ENCODE measurements around the gene LONRF2. TPM values are rescaled to one million over a fixed set of nuclear protein-coding genes. Genes with fewer than 3 reads are reported as not detected.

Gene LONRF2
- total RNA-seq, 1 donor from 2014 or later = 0.23 TPM

DNA sequence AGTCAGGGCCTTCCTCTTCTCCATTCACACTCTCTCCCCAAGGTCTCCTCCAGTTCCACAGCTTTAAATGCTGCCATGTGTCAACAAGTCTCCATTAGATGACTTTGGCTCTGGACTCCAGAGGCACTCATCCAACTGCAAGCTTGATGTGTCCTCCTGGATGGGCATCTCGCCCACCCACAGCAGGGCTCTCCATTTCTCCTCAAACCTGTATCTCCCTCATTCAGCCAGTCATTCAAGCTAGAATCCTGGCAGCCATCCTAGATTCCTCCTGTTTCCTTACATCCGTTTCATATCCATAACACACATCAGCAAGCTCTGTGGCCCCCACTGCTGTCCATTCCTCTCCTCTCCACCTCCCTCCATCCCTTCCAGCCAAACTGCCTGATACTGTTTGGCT lies 91.5 kb downstream of the LONRF2 start:
- H3K4me1 Mint-ChIP-seq (ENCODE audit: low read depth) = peaks cover 12% of the 10 kb centered on the region
- H3K4me3 Mint-ChIP-seq = no peak overlapping the region
- no peak for DNase-seq (ENCODE audit: low spot score)
- H3K36me3 Mint-ChIP-seq (ENCODE audit: low read depth) = no peaks in the 10 kb centered on the region
- H3K9me3 Mint-ChIP-seq = no peaks in the 10 kb centered on the region
- peaks cover 10% of the 10 kb centered on the region for H3K27me3 Mint-ChIP-seq (ENCODE audit: insufficient read depth)
- intact Hi-C loops (cut with micrococcal nuclease) = no loop called here
- H3K27ac Mint-ChIP-seq = no peak overlapping the region

GRCh38 chr2:100228967-100229366 lies 93.3 kb downstream of the LONRF2 start:
- Mint-ChIP-seq H3K4me3 (no peak overlapping the region), H3K36me3 (ENCODE audit: low read depth) (no peaks in the 10 kb centered on the region), H3K4me1 (ENCODE audit: low read depth) (no peaks in the 10 kb centered on the region), H3K27me3 (ENCODE audit: insufficient read depth) (peaks cover 8% of the 10 kb centered on the region), H3K9me3 (no peaks in the 10 kb centered on the region), H3K27ac (no peak overlapping the region)
- no peak for DNase-seq (ENCODE audit: low spot score)
- intact Hi-C loops (cut with micrococcal nuclease) = no loop called here

- intact Hi-C loops (cut with micrococcal nuclease) = no loop called here
- Mint-ChIP-seq H3K4me3 (no peak overlapping the region), H3K4me1 (ENCODE audit: low read depth) (no peaks in the 10 kb centered on the region), H3K36me3 (ENCODE audit: low read depth) (no peaks in the 10 kb centered on the region), H3K27me3 (ENCODE audit: insufficient read depth) (peaks cover 8% of the 10 kb centered on the region), H3K9me3 (no peaks in the 10 kb centered on the region), H3K27ac (no peak overlapping the region)
- no peak for DNase-seq (ENCODE audit: low spot score)
These were observed 93.9 kb downstream of the LONRF2 start for GRCh38 chr2:100228415-100228814.

DNA sequence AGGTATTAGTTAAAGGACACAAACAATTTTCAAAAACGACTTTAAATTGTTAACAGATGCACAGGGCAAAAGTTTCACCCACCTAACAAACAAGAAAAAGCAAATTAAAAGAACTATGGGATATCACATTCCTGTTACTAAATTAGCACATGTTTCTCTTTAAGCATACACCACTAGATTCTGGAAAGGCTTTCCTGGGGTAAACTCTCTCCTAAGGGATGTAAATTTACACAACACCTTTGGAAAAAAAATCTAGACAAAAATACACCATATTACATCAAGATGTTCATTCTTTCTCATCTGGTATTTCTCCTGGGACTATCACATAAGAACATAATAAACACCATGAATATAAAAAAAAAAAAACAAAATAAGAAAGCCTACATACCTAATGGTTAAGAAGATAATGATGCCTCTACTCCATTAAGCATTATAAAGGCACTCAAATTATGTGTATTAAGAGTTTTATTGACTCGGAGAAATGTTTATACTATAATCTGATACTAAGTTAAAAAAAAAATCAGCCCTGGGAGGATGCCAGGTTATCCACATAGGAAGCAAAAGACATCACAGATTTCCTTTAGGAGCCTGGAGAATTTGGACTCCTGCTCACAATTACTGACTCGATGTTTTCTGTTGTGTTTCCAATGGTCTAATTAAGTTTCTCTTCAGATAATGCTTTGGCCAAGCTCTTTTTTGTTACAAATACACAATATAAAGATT lies 97.2 kb downstream of the LONRF2 start:
- H3K4me3 Mint-ChIP-seq = no peak overlapping the region
- H3K27ac Mint-ChIP-seq = no peak overlapping the region
- no peaks in the 10 kb centered on the region for H3K9me3 Mint-ChIP-seq
- H3K36me3 Mint-ChIP-seq (ENCODE audit: low read depth) = no peaks in the 10 kb centered on the region
- no peaks in the 10 kb centered on the region for H3K4me1 Mint-ChIP-seq (ENCODE audit: low read depth)
- intact Hi-C loops (cut with micrococcal nuclease) = no loop called here
- DNase-seq (ENCODE audit: low spot score) = no peak
- peaks cover 5% of the 10 kb centered on the region for H3K27me3 Mint-ChIP-seq (ENCODE audit: insufficient read depth)

GRCh38 chr2:100223502-100223901 lies 98.8 kb downstream of the LONRF2 start:
- intact Hi-C loops (cut with micrococcal nuclease) = no loop called here
- H3K4me3 Mint-ChIP-seq = no peak overlapping the region
- H3K4me1 Mint-ChIP-seq (ENCODE audit: low read depth) = no peaks in the 10 kb centered on the region
- no peaks in the 10 kb centered on the region for H3K9me3 Mint-ChIP-seq
- DNase-seq (ENCODE audit: low spot score) = no peak
- no peaks in the 10 kb centered on the region for H3K36me3 Mint-ChIP-seq (ENCODE audit: low read depth)
- no peak overlapping the region for H3K27ac Mint-ChIP-seq
- peaks cover 5% of the 10 kb centered on the region for H3K27me3 Mint-ChIP-seq (ENCODE audit: insufficient read depth)

Other genes with a start within 250 kb of the LONRF2 start
- 1.7 and 2.4 TPM in 2 replicates for gene AFF3, start 179.9 kb downstream of the LONRF2 start, total RNA-seq
- gene CHST10, start 95.2 kb upstream of the LONRF2 start, total RNA-seq = 7.4 and 7.8 TPM in 2 replicates
- not detected in 2 replicates for gene NMS, start 148.0 kb upstream of the LONRF2 start, total RNA-seq
- gene PDCL3, start 240.5 kb upstream of the LONRF2 start, total RNA-seq = 39.2 and 45.5 TPM in 2 replicates

Data from activated T-helper 1 cell treated with anti-CD3 and anti-CD28 coated beads, Interleukin-12 subunit alpha, Interleukin-12 subunit beta, Interleukin-2, Interleukin-4 antibody, amounts not matched to agents 30 ng/mL and 10 ng/mL and 1 ng/mL, durations not matched to agents 14 hours and 24 hours and 36 hours (primary cell).